HL-60 (cell line): Measurements from ENCODE around the gene CNOT3.

Source experiments
- DNase-seq, 2 experiments: peaks; one replicate each; pipeline ENCODE4 v3.0.0-alpha.2; 2010 to 2020; ENCODE audit warnings: low read depth in 1 of 2, low spot score in 1 of 2
- H3K27ac ChIP-seq: fragments of 250-450 bp; sonication (Bioruptor Pico); replicated peaks from 2 replicates; pipeline ENCODE4 v1.5.1; 2020; ENCODE audit warnings: mild to moderate bottlenecking, moderate library complexity
- H3K27me3 ChIP-seq: fragments of 250-450 bp; sonication (Bioruptor Pico); 2 replicates; pipeline ENCODE4 v1.5.1; 2021; ENCODE audit warnings: mild to moderate bottlenecking, moderate library complexity; ENCODE audit not compliant: insufficient read depth, poor library complexity, severe bottlenecking
- H3K4me3 ChIP-seq: replicated peaks from 2 replicates; pipeline ENCODE4 v1.5.1; 2011; ENCODE audit warnings: mild to moderate bottlenecking, control low read depth, low read length; ENCODE audit not compliant: insufficient read depth
- CTCF ChIP-seq: IDR thresholded peaks from one replicate; pipeline ENCODE4 v1.5.1; 2011; ENCODE audit warnings: low read length, control low read depth, inconsistent platforms; ENCODE audit not compliant: insufficient read depth
- GABPA ChIP-seq: IDR thresholded peaks from 2 replicates; pipeline ENCODE4 v1.6.1; 2012; ENCODE audit warnings: low read depth
- POLR2AphosphoS5 ChIP-seq: IDR thresholded peaks from 2 replicates; pipeline ENCODE4 v1.6.1; 2012; ENCODE audit warnings: low read depth
- REST ChIP-seq: IDR thresholded peaks from 2 replicates; pipeline ENCODE4 v1.6.1; 2012; ENCODE audit warnings: low read depth; ENCODE audit not compliant: insufficient replicate concordance
- SPI1 ChIP-seq: IDR thresholded peaks from 2 replicates; pipeline ENCODE4 v1.6.1; 2012; ENCODE audit warnings: low read depth, mild to moderate bottlenecking, borderline replicate concordance

Gene CNOT3

GRCh38 chr19:54145541-54146158, 8.1 kb downstream of the CNOT3 start:
- Histone ChIP-seq H3K27ac (no peak overlapping the region), H3K27me3 (no peaks in the 10 kb centered on the region), H3K4me3 (no peak overlapping the region)
- no peak for TF ChIP-seq GABPA
- TF ChIP-seq REST = no peak
- no peak for TF ChIP-seq POLR2AphosphoS5
- TF ChIP-seq CTCF = no peak
- TF ChIP-seq SPI1 = no peak
- DNase-seq = no peak

GRCh38 chr19:54147676-54148075, 10.1 kb downstream of the CNOT3 start:
- Histone ChIP-seq H3K27ac (no peak overlapping the region), H3K4me3 (no peak overlapping the region), H3K27me3 (no peaks in the 10 kb centered on the region)
- DNase-seq = no peak
- TF ChIP-seq GABPA (no peak), REST (no peak), SPI1 (no peak), POLR2AphosphoS5 (no peak), CTCF (no peak)

- Histone ChIP-seq H3K27ac (no peak overlapping the region), H3K4me3 (no peak overlapping the region), H3K27me3 (no peaks in the 10 kb centered on the region)
- DNase-seq = no peak
- no peak for TF ChIP-seq SPI1
- TF ChIP-seq CTCF = no peak
- no peak for TF ChIP-seq POLR2AphosphoS5
- no peak for TF ChIP-seq REST
- no peak for TF ChIP-seq GABPA
Measured at GRCh38 chr19:54148158-54148557, 10.6 kb downstream of the CNOT3 start.
